ENCODE results near the gene NAALADL2. TPM values are rescaled to one million over a fixed set of nuclear protein-coding genes. Genes with fewer than 3 reads are reported as not detected.

Gene NAALADL2
- total RNA-seq, 4 donors from 2014 or later, result 0.85 to 6.3 (median 1.6) TPM

DNA sequence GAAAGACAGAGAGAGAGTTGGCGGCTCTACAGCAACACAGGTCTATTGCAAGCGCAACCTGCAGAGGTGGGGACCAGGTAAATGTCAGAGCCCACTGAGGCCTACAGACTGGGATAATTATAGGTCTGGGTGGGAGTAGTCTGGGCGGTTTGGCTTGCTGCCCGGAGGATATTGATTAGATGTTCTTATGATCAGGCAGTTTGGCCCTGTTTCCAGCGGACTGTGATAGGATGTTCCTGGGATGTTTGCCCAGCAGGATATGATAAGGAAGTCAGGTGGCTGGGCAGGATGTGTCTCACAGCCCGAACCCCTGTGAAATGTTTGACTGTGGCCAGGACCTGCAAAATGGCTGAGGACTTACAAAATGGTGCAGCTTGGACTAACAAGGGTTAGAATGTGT, 364.9 kb downstream of the NAALADL2 start:
- WGBS, 2 donors, result 74 to 80% methylated on average over 6 of the region's 6 CpGs
- H3K4me1 ChIP-seq, result no peaks in the 10 kb centered on the region
- no peaks in the 10 kb centered on the region for H3K27me3 ChIP-seq
- no peak overlapping the region for H3K27ac ChIP-seq
- no peaks in the 10 kb centered on the region for H3K9me3 ChIP-seq
- intact Hi-C loops (cut with DNase I), result no loop called here
- H3K36me3 ChIP-seq, result no peaks in the 10 kb centered on the region
- DNase-seq, result no peak
- no peak overlapping the region for H3K4me3 ChIP-seq
- TF ChIP-seq, protein P1, sequence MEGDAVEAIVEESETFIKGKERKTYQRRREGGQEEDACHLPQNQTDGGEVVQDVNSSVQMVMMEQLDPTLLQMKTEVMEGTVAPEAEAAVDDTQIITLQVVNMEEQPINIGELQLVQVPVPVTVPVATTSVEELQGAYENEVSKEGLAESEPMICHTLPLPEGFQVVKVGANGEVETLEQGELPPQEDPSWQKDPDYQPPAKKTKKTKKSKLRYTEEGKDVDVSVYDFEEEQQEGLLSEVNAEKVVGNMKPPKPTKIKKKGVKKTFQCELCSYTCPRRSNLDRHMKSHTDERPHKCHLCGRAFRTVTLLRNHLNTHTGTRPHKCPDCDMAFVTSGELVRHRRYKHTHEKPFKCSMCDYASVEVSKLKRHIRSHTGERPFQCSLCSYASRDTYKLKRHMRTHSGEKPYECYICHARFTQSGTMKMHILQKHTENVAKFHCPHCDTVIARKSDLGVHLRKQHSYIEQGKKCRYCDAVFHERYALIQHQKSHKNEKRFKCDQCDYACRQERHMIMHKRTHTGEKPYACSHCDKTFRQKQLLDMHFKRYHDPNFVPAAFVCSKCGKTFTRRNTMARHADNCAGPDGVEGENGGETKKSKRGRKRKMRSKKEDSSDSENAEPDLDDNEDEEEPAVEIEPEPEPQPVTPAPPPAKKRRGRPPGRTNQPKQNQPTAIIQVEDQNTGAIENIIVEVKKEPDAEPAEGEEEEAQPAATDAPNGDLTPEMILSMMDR (IDR thresholded peaks at IDR 0.05), result no peak
- TF ChIP-seq POLR2A (IDR thresholded peaks at IDR 0.05), result no peak

DNA sequence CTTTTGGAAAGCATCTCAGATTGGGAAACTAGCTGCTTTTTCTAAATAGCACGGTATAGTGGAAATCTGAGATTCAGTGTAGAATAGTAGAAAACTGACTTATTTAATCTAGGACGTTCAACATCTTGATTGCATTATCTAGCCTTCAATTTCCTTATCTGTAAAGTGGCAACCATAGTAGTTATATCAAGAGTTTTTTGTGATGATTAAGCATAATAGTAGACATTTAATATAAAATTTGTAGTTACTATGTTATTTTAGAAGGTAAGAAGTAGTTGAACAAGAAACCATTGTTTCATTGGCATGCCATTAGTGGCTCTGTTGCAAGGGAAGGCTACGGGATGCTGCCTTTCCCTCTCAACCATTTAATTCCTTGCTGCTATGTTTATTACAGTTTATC, 367.3 kb downstream of the NAALADL2 start:
- TF ChIP-seq, protein P1 (IDR thresholded peaks at IDR 0.05), result no peak
- no peak for TF ChIP-seq POLR2A (IDR thresholded peaks at IDR 0.05)
- Histone ChIP-seq H3K27ac (no peak overlapping the region), H3K27me3 (no peaks in the 10 kb centered on the region), H3K4me3 (no peak overlapping the region), H3K9me3 (no peaks in the 10 kb centered on the region), H3K36me3 (no peaks in the 10 kb centered on the region), H3K4me1 (no peaks in the 10 kb centered on the region)
- intact Hi-C loops (cut with DNase I), result no loop called here
- DNase-seq, result no peak
- WGBS, 2 donors, result 89 to 91% methylated on average over 3 of the region's 3 CpGs

DNA sequence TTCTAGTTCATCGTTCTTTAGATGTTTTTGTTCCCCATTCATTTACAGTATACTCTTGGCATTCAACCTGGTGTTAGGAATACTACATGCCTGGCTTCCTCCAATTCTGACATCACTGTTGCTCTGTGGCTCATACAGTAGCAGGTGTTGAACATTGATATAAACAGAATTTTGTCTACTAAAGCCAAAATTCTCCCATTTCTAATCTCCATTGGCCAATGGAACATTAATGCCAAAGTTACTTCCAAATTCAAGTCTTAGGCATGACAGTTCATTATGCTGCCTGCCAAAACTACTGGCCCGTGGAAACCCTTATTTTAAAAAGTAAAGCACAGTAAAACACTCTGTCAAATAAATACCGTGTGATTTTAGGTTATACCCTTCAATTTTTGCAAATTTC, 368.0 kb downstream of the NAALADL2 start:
- Histone ChIP-seq H3K9me3 (no peaks in the 10 kb centered on the region), H3K27me3 (no peaks in the 10 kb centered on the region), H3K4me3 (no peak overlapping the region), H3K27ac (no peak overlapping the region), H3K4me1 (no peaks in the 10 kb centered on the region), H3K36me3 (no peaks in the 10 kb centered on the region)
- intact Hi-C loops (cut with DNase I), result no loop called here
- WGBS, 2 donors, result 57 to 58% methylated on average over 3 of the region's 3 CpGs
- TF ChIP-seq POLR2A (IDR thresholded peaks at IDR 0.05), result no peak
- TF ChIP-seq, protein P1 (IDR thresholded peaks at IDR 0.05), result no peak
- no peak for DNase-seq

DNA sequence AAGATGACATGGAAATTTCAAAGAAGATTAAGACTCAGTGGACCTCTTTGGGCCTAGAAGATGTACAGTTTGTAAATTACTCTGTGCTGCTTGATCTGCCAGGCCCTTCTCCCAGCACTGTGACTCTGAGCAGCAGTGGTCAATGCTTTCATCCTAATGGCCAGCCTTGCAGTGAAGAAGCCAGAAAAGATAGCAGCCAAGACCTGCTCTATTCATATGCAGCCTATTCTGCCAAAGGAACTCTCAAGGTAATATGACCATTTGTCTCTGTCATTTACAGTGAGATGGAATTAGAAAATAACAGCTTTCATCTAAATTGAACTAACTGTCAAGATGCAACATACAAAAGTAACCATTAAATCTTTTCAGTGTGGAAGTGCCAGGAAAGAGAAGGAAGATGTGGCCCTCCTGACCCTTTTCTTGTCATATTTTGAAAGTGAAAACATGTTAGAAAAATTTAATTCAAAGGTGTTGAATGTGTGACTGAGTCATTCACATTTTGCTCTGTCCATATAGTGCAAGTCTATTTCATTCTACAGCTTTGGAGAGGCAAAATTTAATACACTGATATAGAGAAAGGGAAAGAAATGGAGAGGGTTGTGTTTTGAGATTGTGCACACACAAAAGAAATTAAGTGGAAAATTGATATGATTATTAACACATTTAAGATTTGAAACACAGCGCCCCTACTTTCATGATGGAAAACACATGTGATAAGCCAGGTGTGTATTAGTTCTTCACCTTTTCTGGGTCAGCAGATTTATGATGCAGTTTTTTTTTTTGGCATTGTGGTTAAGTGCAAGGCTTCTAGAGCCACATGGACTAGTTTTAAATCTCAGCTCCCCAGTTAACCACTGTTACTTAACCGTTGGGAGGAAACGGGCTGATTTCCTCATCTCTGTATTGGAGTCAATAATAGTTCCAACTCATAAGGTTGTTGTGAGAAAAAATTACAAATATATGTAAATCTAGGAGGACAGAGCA, 375.1 kb downstream of the NAALADL2 start:
- no peak overlapping the region for H3K27ac ChIP-seq
- H3K4me1 ChIP-seq, result no peaks in the 10 kb centered on the region
- intact Hi-C loops (cut with DNase I), result no loop called here
- 86 to 90% methylated on average over 3 of the region's 3 CpGs for WGBS, 2 donors
- no peaks in the 10 kb centered on the region for H3K36me3 ChIP-seq
- H3K27me3 ChIP-seq, result no peaks in the 10 kb centered on the region
- H3K4me3 ChIP-seq, result no peak overlapping the region
- TF ChIP-seq POLR2A (IDR thresholded peaks at IDR 0.05), result no peak
- TF ChIP-seq, protein P1 (IDR thresholded peaks at IDR 0.05), result no peak
- no peaks in the 10 kb centered on the region for H3K9me3 ChIP-seq
- DNase-seq, result no peak

DNA sequence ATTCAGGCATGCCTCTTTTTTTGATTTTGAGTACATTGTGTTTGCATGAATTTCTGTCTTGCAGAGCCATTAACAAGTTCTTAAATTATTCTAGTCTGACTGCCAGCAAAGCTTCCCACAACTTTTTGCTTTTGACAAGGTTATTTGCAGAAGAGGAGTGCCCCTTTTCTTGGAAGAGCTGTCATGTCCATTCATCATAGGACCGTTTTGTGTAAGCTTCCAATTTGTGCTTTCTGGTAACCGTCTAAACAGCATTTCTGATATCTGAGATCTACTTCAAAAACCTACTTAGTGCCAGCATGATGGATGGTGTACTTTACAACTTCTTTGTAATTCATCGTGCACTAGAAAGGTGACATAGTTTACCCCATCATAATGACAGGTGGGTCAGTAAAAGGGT, 379.7 kb downstream of the NAALADL2 start:
- no peaks in the 10 kb centered on the region for H3K4me1 ChIP-seq

More for the DNA sequence above, 379.7 kb downstream of the NAALADL2 start:
- Histone ChIP-seq H3K4me3 (no peak overlapping the region), H3K27me3 (no peaks in the 10 kb centered on the region), H3K9me3 (no peaks in the 10 kb centered on the region), H3K27ac (no peak overlapping the region), H3K36me3 (no peaks in the 10 kb centered on the region)
- 12 to 33% methylated on average over 3 of the region's 3 CpGs for WGBS, 2 donors
- no peak for DNase-seq
- TF ChIP-seq, protein P1 (IDR thresholded peaks at IDR 0.05), result no peak
- TF ChIP-seq POLR2A (IDR thresholded peaks at IDR 0.05), result no peak
- intact Hi-C loops (cut with DNase I), result no loop called here
